Thyroid gland (tissue), 4 donors: Measurements from ENCODE around the gene FAM209B. TPM values are rescaled to one million over a fixed set of nuclear protein-coding genes. Genes with fewer than 3 reads are reported as not detected.

Source experiments
- DNase-seq, 2 donors: peaks; one replicate each; pipeline ENCODE4 v3.0.0-alpha.2; 2019
- H3K27ac ChIP-seq, 3 donors: fragments of 200-600 bp; sonication (generic); 1 replicate in 2 of 3; 2 replicates in 1 of 3; pipeline ENCODE4 v1.5.1; 2016 to 2019; ENCODE audit warnings: mild to moderate bottlenecking in 1 of 3, moderate library complexity in 1 of 3
- H3K27me3 ChIP-seq: fragments of 200-600 bp; sonication (generic); one replicate; pipeline ENCODE4 v1.5.1; 2019
- H3K36me3 ChIP-seq, 2 donors: fragments of 200-600 bp; sonication (generic); one replicate each; pipeline ENCODE4 v1.5.1; 2016 to 2019
- H3K4me1 ChIP-seq, 2 donors: fragments of 200-600 bp; sonication (generic); one replicate each; pipeline ENCODE4 v1.5.1; 2017 to 2019
- H3K4me3 ChIP-seq, 3 donors: fragments of 200-600 bp; sonication (generic); replicated peaks in 1 of 3; 1 replicate in 2 of 3; 2 replicates in 1 of 3; pipeline ENCODE4 v1.5.1; 2016; ENCODE audit warnings: mild to moderate bottlenecking in 1 of 3
- H3K9me3 ChIP-seq: fragments of 200-600 bp; sonication (generic); one replicate; pipeline ENCODE4 v1.5.1; 2017
- POLR2A ChIP-seq, 2 donors: fragments of 450-650 bp; IDR thresholded peaks; one replicate each; pipeline ENCODE4 v1.6.1; 2017; ENCODE audit warnings: antibody characterized with exemption in 2 of 2, mild to moderate bottlenecking in 2 of 2, moderate library complexity in 1 of 2
- WGBS, 2 donors: methylation state at CpG; one replicate each; pipeline ENCODE4 v1.1.5; 2017; 5-methylcytosine and 5-hydroxymethylcytosine counted together
- intact Hi-C: fragments of 100-400 bp; cut with DNase I; formaldehyde crosslinking; loops from one replicate; pipeline ENCODE4 v1.15.1; 2023
- total RNA-seq, 4 donors: library from RNA; depleted of rRNA; stranded (reverse); fragments of >200 nt; gene quantifications; one replicate each; pipeline ENCODE4 v1.2.3, GENCODE V29; 2016
- TF ChIP-seq, protein P1 (sequence below), 6 experiments: fragments of 200-600 bp in 3 of 6; fragments of 450-650 bp in 3 of 6; sonication (generic) in 3 of 6; IDR thresholded peaks; one replicate each; pipeline ENCODE4 v1.5.1; 2016 to 2019; ENCODE audit warnings: antibody characterized with exemption in 6 of 6, mild to moderate bottlenecking in 2 of 6, inconsistent platforms in 1 of 6, moderate library complexity in 1 of 6

The FAM209B gene
- total RNA-seq, 4 donors from 2014 or later: 0.56 TPM; not detected in 3

DNA sequence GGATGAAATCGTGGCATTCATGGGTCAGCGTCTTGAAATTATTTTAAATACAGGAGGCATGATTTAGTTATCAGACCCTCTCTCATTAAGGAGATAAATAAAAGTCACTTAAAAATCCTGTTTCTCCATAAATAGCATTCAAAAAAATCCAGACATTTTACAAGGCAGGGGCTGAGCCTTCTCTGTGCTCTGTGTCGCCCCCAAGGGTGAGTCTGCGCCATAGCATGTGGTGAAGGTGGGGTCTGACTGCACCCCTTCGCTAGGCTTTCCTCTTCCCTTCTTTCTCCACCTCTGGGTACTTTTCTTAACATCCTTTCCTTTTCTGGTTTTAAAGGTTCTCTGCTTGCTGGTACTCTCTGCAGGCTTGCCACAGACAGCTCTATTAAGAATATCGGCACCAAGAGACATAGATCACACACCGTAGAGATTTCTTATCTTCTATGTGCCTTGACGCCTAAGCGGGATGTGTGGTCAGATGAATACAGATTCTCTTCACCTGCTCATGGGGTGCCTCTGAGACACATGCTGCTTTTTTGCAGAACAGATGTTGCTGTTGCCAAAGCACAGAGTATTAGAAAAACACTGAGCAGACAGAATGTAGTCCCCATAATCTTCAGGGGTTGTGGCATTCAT lies 28.6 kb upstream of the FAM209B start:
- Histone ChIP-seq H3K4me3 (no peak overlapping the region), H3K9me3 (no peaks in the 10 kb centered on the region), H3K27ac (no peak overlapping the region), H3K27me3 (no peaks in the 10 kb centered on the region), H3K4me1 (peaks cover 4 to 8% of the 10 kb centered on the region in 2 donors), H3K36me3 (no peaks in the 10 kb centered on the region)
- no peak for DNase-seq
- intact Hi-C loops: no loop called here
- 74 to 80% methylated on average over 9 of the region's 9 CpGs for WGBS, 2 donors
- no peak for TF ChIP-seq POLR2A (IDR thresholded peaks at IDR 0.05)
- TF ChIP-seq, protein P1, sequence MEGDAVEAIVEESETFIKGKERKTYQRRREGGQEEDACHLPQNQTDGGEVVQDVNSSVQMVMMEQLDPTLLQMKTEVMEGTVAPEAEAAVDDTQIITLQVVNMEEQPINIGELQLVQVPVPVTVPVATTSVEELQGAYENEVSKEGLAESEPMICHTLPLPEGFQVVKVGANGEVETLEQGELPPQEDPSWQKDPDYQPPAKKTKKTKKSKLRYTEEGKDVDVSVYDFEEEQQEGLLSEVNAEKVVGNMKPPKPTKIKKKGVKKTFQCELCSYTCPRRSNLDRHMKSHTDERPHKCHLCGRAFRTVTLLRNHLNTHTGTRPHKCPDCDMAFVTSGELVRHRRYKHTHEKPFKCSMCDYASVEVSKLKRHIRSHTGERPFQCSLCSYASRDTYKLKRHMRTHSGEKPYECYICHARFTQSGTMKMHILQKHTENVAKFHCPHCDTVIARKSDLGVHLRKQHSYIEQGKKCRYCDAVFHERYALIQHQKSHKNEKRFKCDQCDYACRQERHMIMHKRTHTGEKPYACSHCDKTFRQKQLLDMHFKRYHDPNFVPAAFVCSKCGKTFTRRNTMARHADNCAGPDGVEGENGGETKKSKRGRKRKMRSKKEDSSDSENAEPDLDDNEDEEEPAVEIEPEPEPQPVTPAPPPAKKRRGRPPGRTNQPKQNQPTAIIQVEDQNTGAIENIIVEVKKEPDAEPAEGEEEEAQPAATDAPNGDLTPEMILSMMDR (IDR thresholded peaks at IDR 0.05): peak in 3 of 6 experiments; percentile 10 to 35 (median 11)

DNA sequence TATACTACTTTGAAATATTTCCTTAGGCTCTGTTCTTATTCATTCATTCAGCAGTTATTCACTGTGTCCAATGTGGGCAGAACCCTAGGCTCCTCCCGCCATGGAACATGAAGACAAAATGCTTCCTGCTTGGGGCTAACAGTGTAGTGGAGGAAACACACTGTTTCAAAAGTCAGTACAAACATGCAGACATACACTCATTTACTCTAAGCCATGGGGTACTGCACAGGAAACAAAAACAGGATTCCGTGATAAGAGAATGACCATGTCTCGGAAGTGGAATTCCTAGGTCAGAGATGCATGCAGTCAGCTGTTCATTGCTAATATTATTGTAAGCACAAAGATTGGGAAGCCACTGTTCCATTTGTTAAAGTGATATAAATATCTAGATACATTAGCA lies 26.9 kb upstream of the FAM209B start:
- intact Hi-C loops: no loop called here
- Histone ChIP-seq H3K9me3 (no peaks in the 10 kb centered on the region), H3K36me3 (no peaks in the 10 kb centered on the region), H3K27ac (no peak overlapping the region), H3K27me3 (no peaks in the 10 kb centered on the region), H3K4me1 (peaks cover 4 to 8% of the 10 kb centered on the region in 2 donors), H3K4me3 (no peak overlapping the region)
- TF ChIP-seq, protein P1 (IDR thresholded peaks at IDR 0.05): no peak
- TF ChIP-seq POLR2A (IDR thresholded peaks at IDR 0.05): no peak
- 49 to 64% methylated on average over 3 of the region's 3 CpGs for WGBS, 2 donors
- DNase-seq: no peak

DNA sequence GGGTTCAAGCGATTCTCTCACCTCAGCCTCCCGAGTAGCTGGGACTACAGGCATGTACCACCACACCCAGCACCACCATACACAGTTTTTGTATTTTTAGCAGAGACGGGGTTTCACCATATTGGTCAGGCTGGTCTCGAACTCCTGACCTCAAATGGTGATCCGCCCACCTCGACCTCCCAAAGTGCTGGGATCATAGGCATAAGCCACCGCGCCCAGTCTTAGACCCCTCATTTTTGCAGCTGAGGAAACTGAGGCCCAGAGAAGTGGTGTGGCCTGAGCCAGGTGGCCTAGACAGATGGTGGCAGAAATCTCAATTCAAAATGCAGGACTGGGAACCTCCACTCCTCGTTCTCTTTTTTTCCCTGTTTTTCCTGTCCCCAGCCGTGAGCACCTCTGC lies 21.1 kb upstream of the FAM209B start:
- DNase-seq: no peak
- Histone ChIP-seq H3K9me3 (no peaks in the 10 kb centered on the region), H3K36me3 (peaks cover 12 to 13% of the 10 kb centered on the region in 2 donors), H3K4me3 (no peak overlapping the region), H3K4me1 (no peaks in the 10 kb centered on the region), H3K27ac (no peak overlapping the region), H3K27me3 (no peaks in the 10 kb centered on the region)
- intact Hi-C loops: no loop called here
- WGBS, 2 donors: 98 to 99% methylated on average over 10 of the region's 10 CpGs
- TF ChIP-seq POLR2A (IDR thresholded peaks at IDR 0.05): no peak
- TF ChIP-seq, protein P1 (IDR thresholded peaks at IDR 0.05): no peak

- 86 to 92% methylated on average over 21 to 22 of the region's 22 CpGs for WGBS, 2 donors
- no peak overlapping the region for H3K27ac ChIP-seq
- no peak for DNase-seq
- H3K27me3 ChIP-seq: no peaks in the 10 kb centered on the region
- intact Hi-C loops: no loop called here
- H3K4me1 ChIP-seq: no peaks in the 10 kb centered on the region
- no peak overlapping the region for H3K4me3 ChIP-seq
- TF ChIP-seq, protein P1 (IDR thresholded peaks at IDR 0.05): no peak
- TF ChIP-seq POLR2A (IDR thresholded peaks at IDR 0.05): no peak
- H3K9me3 ChIP-seq: no peaks in the 10 kb centered on the region
- peaks cover 28% of the 10 kb centered on the region in 2 donors for H3K36me3 ChIP-seq
Measured at GRCh38 chr20:56513161-56514150, 19.6 kb upstream of the FAM209B start.

DNA sequence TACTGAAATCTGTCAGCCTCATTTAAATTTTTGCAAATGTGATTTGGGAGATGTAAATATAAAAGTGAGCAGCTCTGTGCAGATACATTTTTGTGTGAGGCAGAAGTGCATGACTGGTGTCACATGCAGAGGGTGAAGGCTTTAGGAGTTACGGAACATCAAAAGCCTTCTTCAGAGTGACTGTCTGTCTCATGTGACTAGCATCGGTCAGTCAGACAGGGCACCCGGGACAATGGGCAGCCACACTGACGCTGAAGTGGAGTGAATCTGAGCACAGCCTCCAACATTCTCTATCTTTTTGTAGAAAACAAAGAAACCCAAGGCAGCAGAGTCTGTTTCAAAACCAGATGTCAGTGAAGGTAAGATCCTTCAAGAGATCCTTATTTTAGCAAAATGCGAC lies 16.4 kb upstream of the FAM209B start:
- Histone ChIP-seq H3K9me3 (no peaks in the 10 kb centered on the region), H3K27ac (no peak overlapping the region), H3K4me3 (no peak overlapping the region), H3K36me3 (peaks cover 45 to 49% of the 10 kb centered on the region in 2 donors), H3K27me3 (no peaks in the 10 kb centered on the region), H3K4me1 (no peaks in the 10 kb centered on the region)
- whole genome bisulfite sequencing, 2 donors: 94 to 95% methylated on average over 5 of the region's 5 CpGs
- intact Hi-C loops: no loop called here
- TF ChIP-seq, protein P1 (IDR thresholded peaks at IDR 0.05): no peak
- TF ChIP-seq POLR2A (IDR thresholded peaks at IDR 0.05): no peak
- no peak for DNase-seq
